H1 (cell line): ENCODE results near the gene LMX1B. TPM values are rescaled to one million over a fixed set of nuclear protein-coding genes. Genes with fewer than 3 reads are reported as not detected.
A peak's percentile ranks its signal among the peaks of the same experiment; 100 is the strongest.

Source experiments
- BRCA1 ChIP-seq: IDR thresholded peaks from 2 replicates; pipeline ENCODE4 v1.6.1; 2012; ENCODE audit warnings: low read depth, low read length, improper control_type of control experiment
- CBX8 ChIP-seq: fragments of 300-800, 300-1000 bp; sonication (generic); IDR thresholded peaks from 2 replicates; pipeline ENCODE4 v1.7.1; 2016; ENCODE audit warnings: low read depth, low read length, borderline replicate concordance
- CEBPB ChIP-seq: IDR thresholded peaks from 2 replicates; pipeline ENCODE4 v1.6.1; 2012; ENCODE audit warnings: low read depth, low read length
- CREB1 ChIP-seq: IDR thresholded peaks from 2 replicates; pipeline ENCODE4 v1.6.1; 2012; ENCODE audit warnings: inconsistent platforms
- CTBP2 ChIP-seq: IDR thresholded peaks from 2 replicates; pipeline ENCODE4 v1.7.0; 2011; ENCODE audit warnings: borderline replicate concordance, mild to moderate bottlenecking, moderate library complexity, mixed read lengths, low read length; ENCODE audit not compliant: insufficient read depth, insufficient read length
- CTCF ChIP-seq, 3 experiments: IDR thresholded peaks; 1 replicate in 2 of 3; 2 replicates in 1 of 3; pipeline versions ENCODE4 v1.5.1 to v1.6.1; 2011; ENCODE audit warnings: low read length in 3 of 3, mild to moderate bottlenecking in 3 of 3, inconsistent platforms in 2 of 3, low read depth in 1 of 3, moderate library complexity in 1 of 3; ENCODE audit not compliant: insufficient read depth in 1 of 3; ENCODE audit errors: control extremely low read depth in 1 of 3
- GABPA ChIP-seq: IDR thresholded peaks from 2 replicates; pipeline ENCODE4 v1.6.1; 2011; ENCODE audit warnings: mild to moderate bottlenecking, low read length, moderate library complexity, borderline replicate concordance; ENCODE audit not compliant: insufficient read depth
- HDAC2 ChIP-seq, 2 experiments: fragments of 300-600 bp in 1 of 2; sonication (generic) in 1 of 2; IDR thresholded peaks; 2 replicates each; pipeline ENCODE4 v1.6.1; 2011 to 2012; ENCODE audit warnings: low read depth in 2 of 2, low read length in 2 of 2, mild to moderate bottlenecking in 2 of 2, moderate library complexity in 2 of 2, borderline replicate concordance in 1 of 2, inconsistent platforms in 1 of 2
- PHF8 ChIP-seq: fragments of 200-600 bp; sonication (generic); conservative IDR thresholded peaks from 2 replicates; pipeline ENCODE4 v1.7.1; 2012; ENCODE audit warnings: low read depth, mild to moderate bottlenecking, inconsistent platforms, low read length, moderate library complexity
- RAD21 ChIP-seq, 2 experiments: IDR thresholded peaks in 1 of 2; conservative IDR thresholded peaks in 1 of 2; 2 replicates each; pipeline ENCODE4 v1.6.1; 2011; ENCODE audit warnings: low read depth in 2 of 2, low read length in 2 of 2, improper control_type of control experiment in 1 of 2, inconsistent platforms in 1 of 2, mild to moderate bottlenecking in 1 of 2, moderate library complexity in 1 of 2
- SAP30 ChIP-seq: fragments of 300-600 bp; sonication (generic); IDR thresholded peaks from 2 replicates; pipeline ENCODE4 v1.7.1; 2012; ENCODE audit warnings: low read length, moderate library complexity, mild to moderate bottlenecking, inconsistent platforms; ENCODE audit not compliant: insufficient read depth, insufficient replicate concordance
- SIRT6 ChIP-seq: IDR thresholded peaks from one replicate; pipeline ENCODE4 v1.7.1; 2012; ENCODE audit warnings: low read length, inconsistent platforms
- SIX5 ChIP-seq: IDR thresholded peaks from 2 replicates; pipeline ENCODE4 v1.6.1; 2011; ENCODE audit warnings: mild to moderate bottlenecking, low read depth, low read length
- SP4 ChIP-seq: IDR thresholded peaks from 2 replicates; pipeline ENCODE4 v1.6.1; 2012; ENCODE audit warnings: low read length, inconsistent platforms
- SRF ChIP-seq: IDR thresholded peaks from 2 replicates; pipeline ENCODE4 v1.6.1; 2011; ENCODE audit warnings: mild to moderate bottlenecking, low read depth, low read length, moderate library complexity
- YY1 ChIP-seq: IDR thresholded peaks from 2 replicates; pipeline ENCODE4 v1.6.1; 2011; ENCODE audit warnings: low read depth, mild to moderate bottlenecking, low read length
- polyA plus RNA-seq, 7 experiments: library from polyadenylated mRNA; depleted of rRNA in 3 of 7; stranded (reverse) in 5 of 7; unstranded in 2 of 7; fragments of >200 nt in 5 of 7; fragments of 200-250 nt in 2 of 7; gene quantifications; 1 replicate in 5 of 7; 2 replicates in 1 of 7; 4 replicates in 1 of 7; pipeline versions ENCODE4 v1.2.1 to v1.2.3, GENCODE V29; 2011 to 2013; ENCODE audit warnings: missing spikeins in 2 of 7, mixed read lengths in 2 of 7
- total RNA-seq: library from RNA; stranded (reverse); fragmentation: NEBNext Ultra II Directional; extraction: Animal tissue kit (Norgen Biotek cat#: 25700); gene quantifications from 2 replicates; pipeline ENCODE4 v1.2.1, GENCODE V29; 2021
- TF ChIP-seq, protein P1 (sequence below): IDR thresholded peaks from 2 replicates; pipeline ENCODE4 v1.6.1; 2011; ENCODE audit warnings: low read length, improper control_type of control experiment
- TF ChIP-seq, protein P2 (sequence below): IDR thresholded peaks from 2 replicates; pipeline ENCODE4 v1.6.1; 2012; ENCODE audit warnings: inconsistent platforms

LMX1B gene
- total and polyA plus RNA-seq, 2 of the 8 experiments (the other 6 are each of a cell fraction or from before 2014, with no cell fraction given), result 0.09 to 0.37 TPM

DNA sequence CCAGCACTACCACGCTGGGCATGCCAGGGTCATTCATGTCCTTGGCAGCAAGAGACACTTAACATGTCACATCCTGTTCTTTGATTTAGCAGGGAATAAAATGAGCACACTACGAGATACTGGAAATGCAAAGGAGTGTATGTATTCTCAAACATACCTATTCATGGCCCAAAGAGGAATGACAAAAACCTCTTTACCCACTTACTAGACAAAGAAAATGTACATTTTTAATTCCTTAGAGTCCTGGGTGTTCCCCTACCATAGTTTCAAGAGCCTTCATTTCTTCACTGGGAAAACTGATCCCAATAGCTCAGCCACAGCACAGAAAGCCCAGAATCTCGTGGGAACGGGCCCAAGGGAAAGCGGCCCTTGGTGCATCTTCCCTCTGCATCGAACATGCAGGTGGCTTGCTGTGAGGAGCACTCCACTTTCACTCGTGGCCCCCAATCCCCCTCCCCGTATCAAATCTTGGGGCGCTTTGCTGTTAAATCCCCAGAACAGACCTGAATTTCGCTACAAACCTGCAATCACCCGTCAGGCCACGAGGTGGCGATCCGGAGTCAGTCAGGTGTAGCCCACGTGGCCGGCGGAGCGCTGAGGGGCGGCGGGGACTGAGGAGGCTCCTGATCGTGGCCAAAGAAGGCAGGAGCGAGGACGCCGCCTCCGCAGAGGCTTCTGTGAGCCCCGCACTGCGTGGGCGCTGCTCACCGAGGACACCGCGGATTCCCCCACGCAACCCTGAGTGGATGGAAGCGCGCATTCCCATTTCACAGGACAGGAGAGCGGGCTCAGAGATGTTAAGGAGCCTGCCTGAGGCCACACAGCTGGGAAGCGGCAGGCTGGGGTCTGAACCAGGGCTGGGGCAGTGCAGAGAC is 91.4 kb downstream of the LMX1B start (continued):
- TF ChIP-seq SIRT6, result no peak
- 0 out of 2 replicates have a peak, but pooled peaks have one; percentile 46 for TF ChIP-seq GABPA
- TF ChIP-seq YY1, result no peak
- TF ChIP-seq SRF, result no peak
- TF ChIP-seq SIX5, result no peak
- no peak for TF ChIP-seq BRCA1
- TF ChIP-seq CBX8, result no peak
- TF ChIP-seq, protein P1, sequence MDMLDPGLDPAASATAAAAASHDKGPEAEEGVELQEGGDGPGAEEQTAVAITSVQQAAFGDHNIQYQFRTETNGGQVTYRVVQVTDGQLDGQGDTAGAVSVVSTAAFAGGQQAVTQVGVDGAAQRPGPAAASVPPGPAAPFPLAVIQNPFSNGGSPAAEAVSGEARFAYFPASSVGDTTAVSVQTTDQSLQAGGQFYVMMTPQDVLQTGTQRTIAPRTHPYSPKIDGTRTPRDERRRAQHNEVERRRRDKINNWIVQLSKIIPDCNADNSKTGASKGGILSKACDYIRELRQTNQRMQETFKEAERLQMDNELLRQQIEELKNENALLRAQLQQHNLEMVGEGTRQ, result peak; percentile 90
- peak; percentile 22 to 93; a peak in 2 of 4 replicates for TF ChIP-seq HDAC2 (IDR thresholded peaks at IDR 0.05; ENCODE audit: borderline replicate concordance in 1 of 2, low read depth in 2 of 2, low read length in 2 of 2)
- TF ChIP-seq SAP30, result no peak
- no peak for TF ChIP-seq PHF8
- TF ChIP-seq SP4, result peak; percentile 46; the same call in 1 of the 2 replicates
- TF ChIP-seq CEBPB, result no peak
- TF ChIP-seq, protein P2, sequence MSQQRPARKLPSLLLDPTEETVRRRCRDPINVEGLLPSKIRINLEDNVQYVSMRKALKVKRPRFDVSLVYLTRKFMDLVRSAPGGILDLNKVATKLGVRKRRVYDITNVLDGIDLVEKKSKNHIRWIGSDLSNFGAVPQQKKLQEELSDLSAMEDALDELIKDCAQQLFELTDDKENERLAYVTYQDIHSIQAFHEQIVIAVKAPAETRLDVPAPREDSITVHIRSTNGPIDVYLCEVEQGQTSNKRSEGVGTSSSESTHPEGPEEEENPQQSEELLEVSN, result peak; percentile 97
- TF ChIP-seq CTBP2, result no peak
- TF ChIP-seq CTCF (IDR thresholded peaks at IDR 0.05; ENCODE audit: control extremely low read depth in 1 of 3, insufficient read depth in 1 of 3, low read depth in 1 of 3, low read length in 3 of 3), result peak in 2 of 3 experiments; percentile 93 to 94; a peak in 3 of 4 replicates
- peak; percentile 68 to 77 for TF ChIP-seq RAD21 (IDR thresholded peaks at IDR 0.05 in 1 of 2, conservative IDR thresholded peaks at IDR 0.05 in 1 of 2; ENCODE audit: low read depth in 2 of 2, low read length in 2 of 2)
- peak; percentile 43; the same call in 1 of the 2 replicates for TF ChIP-seq CREB1
